ENCODE data around the gene NCAM1.

Gene NCAM1

DNA sequence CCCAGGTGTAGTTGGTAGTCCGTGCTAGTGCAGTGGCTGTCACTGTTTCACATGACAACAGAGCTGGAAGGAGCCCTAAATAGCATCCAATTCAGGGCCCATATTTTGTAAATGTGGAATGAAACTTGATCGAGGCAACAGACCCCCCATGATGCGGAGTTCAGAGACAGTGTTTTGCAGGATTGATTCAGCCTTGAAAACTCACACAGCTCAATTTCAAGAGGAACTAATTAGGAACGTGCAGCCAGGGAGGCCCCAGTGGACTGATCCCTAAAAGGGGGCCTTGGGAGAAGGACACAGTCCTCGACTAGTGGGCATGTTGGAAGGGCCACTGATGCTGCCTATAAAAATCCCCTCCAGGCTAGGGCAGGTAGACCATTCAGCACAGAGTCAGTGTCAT is 292.2 kb downstream of the NCAM1 start:
- no peak for DNase-seq (ENCODE audit: low read depth)

DNA sequence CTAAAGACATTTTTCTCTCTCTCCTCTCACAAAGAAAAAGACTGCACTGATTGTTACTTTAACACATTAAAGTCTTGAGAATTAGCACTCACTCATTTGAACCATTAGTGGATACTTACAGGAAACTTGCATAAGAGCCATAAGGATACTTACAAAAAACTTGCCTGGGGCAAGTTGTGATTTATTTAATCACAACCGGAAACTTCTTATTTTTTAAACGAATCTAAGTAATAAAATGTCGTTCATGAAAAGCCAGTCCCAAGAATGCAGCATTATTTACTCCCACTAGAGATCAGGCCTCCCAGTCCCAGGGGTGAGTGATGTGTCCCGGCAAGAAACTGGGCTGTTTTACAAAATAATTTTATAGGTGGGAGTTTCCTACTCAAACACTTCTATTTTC is 293.9 kb downstream of the NCAM1 start:
- DNase-seq (ENCODE audit: low read depth), result peak; percentile 29

DNA sequence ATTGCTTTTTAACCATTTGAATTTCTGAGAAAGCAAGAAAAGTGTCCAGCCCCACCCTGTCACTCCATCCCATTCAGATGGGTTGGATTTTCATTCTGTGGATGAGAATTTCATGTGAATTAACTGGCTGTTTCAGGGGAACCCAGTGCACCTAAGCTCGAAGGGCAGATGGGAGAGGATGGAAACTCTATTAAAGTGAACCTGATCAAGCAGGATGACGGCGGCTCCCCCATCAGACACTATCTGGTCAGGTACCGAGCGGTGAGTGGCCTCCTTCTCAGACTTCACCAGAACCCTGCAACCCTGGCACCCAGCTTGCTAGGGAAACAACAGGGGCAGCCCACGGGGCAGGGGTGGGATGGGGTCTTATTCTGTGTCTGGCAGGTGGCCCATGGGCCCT is 294.5 kb downstream of the NCAM1 start:
- DNase-seq (ENCODE audit: low read depth), result no peak

DNA sequence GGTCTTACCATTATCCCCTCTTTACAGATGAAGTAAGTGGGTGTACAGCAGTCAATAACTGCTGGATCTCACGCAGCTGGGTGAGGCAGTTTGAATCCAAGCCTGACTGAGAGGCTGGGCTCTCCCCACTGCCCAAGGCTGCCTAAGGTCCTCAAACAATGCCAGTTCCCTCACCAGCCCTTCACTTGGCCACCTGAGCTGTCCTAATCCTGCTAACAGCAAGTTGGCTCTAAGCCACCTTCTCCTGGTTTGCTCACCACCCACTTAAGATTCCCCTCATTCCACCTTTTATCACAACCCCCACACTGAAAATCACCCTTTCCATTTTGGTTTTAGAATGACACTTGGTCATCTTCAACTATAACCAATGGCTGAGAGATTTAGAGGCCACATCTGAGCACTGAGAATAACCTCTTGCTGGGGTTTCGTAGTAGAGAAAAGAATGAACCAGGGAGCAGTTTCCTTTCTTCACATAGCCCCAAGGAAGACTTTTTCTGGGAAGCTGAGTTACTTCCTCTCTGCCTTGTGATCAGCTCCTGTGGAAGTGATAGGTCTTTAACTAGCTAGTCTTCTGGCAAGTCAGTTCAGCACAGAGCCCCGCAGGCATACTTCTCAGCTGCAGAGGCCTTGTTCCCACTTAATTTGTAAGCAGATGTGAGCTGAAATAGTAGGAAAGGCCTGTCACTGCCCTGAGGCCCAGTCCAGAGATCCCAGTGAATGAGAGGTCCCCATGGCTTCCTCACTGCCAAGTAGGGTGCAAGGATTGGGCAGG is 295.4 kb downstream of the NCAM1 start:
- DNase-seq (ENCODE audit: low read depth), result no peak

DNA sequence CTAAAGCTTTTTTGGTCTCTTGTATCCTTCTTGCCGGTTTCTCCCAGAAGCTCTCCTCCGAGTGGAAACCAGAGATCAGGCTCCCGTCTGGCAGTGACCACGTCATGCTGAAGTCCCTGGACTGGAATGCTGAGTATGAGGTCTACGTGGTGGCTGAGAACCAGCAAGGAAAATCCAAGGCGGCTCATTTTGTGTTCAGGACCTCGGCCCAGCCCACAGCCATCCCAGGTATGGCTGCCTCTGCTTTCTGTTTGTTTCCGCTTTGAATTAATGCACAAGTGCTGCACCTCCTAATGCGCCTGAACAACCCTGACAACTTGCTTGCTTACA is 298.8 kb downstream of the NCAM1 start:
- DNase-seq (ENCODE audit: low read depth), result no peak

DNA sequence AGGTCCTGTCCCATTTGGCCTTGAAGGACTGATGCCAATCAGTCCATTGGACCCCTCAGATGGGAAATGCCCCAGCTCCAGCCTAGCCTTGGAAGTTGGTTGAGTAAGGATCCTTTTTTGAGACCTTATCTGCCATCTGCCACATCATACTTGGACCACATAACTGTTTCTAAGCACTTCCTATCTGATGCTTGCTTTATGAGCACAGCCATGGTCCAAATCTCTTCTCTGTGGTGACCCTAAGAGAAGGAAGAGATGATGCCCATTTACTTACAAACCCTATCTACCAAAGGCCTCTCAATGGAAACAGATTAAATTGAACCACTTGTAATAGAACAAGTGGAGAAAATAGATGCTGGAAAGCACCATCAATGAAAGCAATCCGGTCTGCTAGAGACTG is 299.3 kb downstream of the NCAM1 start:
- DNase-seq (ENCODE audit: low read depth), result no peak

DNA sequence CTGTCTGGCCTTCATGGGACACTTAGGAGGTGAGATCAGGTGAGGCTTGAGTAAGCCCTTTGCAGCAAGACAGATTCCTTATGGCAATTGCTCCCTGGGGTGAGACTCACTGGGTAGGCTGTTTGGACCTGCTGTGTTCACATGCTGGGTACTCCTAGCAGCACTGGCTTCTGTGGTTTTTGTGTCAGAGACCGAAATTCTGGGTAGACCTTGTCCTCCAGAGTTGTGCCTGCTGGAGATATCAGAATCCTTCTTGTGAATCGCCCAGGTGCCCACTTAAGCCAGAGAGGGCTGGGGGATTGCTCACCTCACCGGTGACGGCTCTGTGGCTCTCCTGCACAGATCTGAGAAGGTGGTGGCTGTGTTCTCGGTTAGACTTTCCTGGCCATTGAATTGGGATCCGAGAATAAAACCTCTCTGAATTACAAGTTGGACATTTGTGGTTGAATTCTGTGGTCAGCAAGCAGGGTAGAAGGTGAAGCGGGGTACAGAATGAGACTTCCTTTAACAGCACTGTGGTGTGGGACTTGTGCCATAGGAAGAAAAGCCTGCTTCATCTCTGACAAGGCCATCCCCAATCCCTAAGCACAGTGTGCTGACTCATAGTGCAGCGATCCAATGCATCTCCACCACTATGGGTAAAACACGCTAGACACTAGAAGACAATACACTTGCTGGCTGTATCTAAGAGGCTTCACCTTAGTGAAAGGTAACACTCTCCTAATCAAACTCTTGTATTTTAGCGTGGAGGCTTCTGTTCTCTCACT is 300.7 kb downstream of the NCAM1 start:
- DNase-seq (ENCODE audit: low read depth), result no peak

DNA sequence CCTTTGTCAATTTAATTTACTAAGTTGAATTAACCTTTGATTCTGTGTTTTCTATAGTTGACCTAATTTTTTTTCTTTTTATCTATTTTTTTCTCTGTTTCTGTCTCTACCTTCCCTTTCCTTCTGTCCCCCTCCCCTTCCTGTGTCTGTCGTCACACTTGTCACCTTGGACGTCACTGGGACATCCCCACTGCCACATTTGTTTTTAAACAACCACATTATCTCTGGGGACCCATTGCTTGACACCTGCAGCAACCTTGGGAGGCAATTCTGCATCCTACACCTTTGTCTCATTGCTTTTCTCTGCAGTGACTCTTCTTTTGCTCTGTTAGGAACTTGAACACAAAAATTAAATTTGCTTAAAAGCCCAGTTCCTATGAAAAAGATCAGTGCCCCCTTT is 301.4 kb downstream of the NCAM1 start:
- no peak for DNase-seq (ENCODE audit: low read depth)

DNA sequence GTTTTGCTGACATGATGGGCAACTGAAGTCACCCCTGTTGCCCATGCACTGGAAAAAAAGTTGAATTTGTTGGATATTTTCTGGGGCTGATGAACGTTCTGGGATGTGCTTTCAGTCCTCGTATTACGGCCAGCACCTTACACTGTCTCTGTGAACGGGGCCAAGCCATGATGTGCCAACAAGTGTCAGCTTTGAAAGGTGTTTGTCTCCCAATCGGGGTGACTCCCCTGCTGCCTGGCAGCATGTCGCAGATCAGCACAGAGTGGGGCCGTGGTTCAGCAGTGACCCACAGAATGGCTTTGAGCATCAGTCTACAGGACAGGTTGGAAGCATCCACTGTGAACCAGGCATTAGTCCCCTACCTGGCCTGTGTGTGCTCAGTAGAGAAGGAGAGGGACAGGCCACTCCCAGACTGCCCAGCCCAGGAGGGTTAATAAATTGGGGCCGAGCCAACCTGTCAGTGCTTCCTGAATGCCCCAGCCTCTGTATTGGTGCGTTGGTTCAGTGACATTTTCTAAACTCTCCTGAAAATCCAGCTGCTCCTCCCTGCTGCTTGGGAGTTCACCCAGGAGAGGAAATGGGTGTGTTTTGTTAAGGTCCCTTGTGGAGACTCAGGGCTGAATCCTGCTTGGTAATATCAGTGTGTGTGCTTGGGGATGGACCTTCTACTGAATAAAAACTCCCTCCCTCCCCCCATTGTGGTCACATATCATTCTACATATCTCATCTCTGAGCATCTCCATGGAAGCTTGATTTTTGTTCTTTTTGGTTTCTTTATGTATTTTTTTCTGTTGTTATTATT is 302.4 kb downstream of the NCAM1 start:
- DNase-seq (ENCODE audit: low read depth), result no peak

DNA sequence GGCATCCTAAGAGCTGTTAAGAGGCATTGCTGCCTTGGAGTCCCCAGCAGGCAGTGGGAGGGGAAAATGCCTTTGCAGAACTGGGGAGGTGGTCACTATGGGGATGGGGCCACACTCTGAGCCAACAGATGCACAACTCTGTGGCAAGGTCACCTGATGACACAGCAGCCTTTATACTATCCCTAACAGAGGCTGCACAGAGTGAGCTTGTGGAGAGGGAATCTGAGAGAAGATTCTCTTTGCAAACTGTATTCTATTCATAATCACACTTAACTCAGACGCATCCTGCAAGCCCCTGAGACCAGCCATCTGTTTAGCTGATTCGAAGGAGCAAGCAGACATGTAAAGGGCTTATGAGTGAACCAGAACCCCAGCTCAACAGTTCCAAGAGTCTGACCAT is 304.1 kb downstream of the NCAM1 start:
- no peak for DNase-seq (ENCODE audit: low read depth)

DNA sequence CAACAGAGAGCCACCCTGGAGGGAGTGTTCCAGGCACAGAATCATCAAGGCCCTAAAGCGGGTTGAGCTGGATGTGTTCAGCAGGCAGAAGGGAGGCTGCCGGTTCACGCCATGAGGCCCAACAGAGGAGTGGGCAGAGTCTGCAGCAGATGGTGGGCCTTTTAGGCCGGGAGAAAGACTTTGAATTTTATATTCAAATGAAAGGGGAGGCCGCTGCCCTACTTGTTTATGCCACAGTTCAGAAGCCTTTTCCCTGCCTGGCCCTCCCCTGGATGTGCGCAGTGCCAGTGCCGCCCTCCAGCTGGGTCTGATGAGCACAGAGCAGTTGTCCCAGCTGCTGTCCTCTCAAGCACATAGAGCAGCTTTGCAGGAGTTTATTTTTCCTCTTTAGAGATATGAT is 306.3 kb downstream of the NCAM1 start:
- DNase-seq (ENCODE audit: low read depth), result no peak

DNA sequence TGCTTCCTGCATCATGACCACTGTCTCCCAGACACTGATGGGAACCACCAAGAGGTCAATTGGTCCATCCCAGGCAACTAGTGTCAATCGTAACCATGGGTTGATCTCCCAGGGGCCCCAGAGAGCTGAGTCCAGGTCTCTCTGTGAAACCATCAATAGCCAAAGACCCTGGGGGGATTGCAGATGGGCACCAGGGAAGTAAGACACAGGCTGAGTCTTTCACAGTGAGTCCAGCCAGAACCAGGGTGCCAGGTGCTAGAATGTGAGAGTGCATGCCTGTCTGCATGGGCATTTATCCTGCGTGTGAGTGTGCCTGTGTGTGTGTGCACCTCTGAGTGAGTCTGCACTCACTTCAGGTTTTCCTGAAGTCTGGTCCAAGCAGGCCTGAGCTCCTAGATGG is 307.9 kb downstream of the NCAM1 start:
- no peak for DNase-seq (ENCODE audit: low read depth)

DNA sequence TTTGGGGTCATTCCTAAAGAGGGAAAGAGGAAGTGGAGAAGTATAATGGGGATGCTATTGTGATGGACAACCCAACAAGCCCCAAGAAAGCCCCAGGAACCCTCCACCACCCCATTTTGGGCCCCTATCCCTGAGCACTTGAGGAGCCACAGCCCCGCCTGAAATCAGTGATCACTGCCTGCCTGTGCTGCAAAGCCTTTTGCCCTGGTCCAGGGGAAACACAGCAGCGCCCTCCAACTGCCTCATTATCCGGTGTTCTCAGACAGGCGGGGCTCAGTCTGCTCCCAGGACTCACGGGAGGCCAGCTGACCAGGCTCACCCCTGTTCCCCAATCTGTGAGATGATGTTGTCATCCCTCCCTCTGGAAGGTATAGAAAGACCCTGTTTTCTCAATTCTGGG is 308.4 kb downstream of the NCAM1 start:
- DNase-seq (ENCODE audit: low read depth), result no peak

DNA sequence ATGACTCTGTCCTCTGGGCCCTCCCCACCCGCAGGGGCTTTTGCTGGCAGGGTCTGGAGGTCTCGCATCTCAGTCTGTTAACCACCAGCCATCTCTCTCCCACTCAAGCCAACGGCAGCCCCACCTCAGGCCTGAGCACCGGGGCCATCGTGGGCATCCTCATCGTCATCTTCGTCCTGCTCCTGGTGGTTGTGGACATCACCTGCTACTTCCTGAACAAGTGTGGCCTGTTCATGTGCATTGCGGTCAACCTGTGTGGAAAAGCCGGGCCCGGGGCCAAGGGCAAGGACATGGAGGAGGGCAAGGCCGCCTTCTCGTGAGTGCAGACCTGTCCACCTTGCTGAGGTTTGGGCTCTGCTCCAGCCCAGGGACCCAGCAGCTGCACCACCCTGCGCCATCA is 308.9 kb downstream of the NCAM1 start:
- DNase-seq (ENCODE audit: low read depth), result no peak

DNA sequence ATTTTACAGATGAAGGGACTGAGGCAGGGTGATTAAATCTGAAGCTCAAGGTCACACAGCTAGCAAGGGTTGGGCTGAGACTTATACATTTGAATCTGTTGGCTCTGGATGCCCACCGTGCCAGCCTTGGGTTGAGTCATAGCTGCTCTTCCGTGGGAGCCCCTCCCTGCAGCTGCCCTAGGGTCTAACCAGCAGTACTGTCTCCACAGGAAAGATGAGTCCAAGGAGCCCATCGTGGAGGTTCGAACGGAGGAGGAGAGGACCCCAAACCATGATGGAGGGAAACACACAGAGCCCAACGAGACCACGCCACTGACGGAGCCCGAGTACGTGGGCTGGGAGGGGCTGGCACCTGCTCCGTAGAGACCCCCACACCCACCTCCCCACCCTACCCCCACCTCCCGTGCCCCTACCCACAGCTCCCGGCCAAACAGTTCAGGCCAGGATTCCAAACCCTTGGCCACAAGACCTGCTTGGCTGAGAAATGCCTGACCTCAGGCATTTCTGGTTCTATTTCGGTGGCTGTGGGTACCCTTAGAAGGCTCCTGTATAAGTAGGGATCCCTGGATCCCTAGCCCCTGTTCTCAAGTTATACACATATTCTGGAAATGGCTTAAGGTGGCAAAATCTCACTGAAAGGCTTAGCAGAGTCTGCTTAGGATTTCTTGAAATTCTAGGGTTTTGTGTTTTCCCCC is 310.5 kb downstream of the NCAM1 start:
- DNase-seq (ENCODE audit: low read depth), result no peak

DNA sequence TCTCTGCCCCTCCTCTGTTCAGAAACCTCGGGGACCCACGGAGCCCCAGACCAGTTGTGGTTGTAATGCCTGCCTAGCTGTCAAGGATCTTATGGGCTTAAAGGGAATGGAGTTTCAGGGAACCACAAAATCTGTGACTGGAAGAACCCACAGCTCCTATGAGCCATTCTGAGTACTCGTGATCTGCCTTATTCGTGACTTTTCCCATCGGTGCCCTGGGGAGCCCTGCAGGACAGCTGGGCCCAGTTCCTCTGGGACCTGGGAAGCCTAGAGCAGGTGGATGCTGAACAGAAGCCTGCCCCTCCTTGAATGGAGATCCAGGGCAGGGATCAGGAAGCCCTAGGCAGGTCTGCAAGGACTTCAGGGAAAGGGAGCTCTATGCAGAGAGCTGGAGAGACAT is 311.1 kb downstream of the NCAM1 start:
- no peak for DNase-seq (ENCODE audit: low read depth)

DNA sequence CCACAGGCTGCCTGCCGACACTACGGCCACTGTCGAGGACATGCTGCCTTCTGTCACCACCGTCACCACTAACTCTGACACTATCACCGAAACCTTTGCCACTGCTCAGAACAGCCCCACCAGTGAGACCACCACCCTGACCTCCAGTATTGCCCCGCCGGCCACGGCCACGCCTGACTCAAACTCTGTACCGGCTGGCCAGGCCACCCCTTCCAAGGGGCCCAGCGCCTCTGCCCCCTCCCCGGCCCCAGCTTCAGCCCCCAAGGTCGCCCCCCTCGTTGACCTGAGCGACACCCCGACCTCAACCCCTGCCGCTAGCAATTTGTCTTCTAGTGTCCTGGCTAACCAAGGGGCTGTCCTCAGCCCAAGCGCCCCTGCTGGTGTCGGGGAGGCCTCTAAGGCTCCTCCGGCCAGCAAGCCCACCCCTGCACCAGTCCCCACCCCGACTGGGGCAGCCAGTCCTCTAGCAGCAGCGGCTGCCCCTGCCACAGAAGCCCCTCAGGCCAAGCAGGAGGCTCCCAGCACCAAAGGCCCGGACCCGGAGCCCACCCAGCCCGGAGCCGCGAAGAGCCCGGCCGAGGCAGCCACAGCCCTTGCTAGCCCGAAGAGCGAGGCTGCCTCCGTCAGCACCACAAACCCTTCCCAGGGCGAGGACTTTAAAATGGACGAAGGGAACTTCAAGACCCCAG is 311.9 kb downstream of the NCAM1 start:
- no peak for DNase-seq (ENCODE audit: low read depth)

DNA sequence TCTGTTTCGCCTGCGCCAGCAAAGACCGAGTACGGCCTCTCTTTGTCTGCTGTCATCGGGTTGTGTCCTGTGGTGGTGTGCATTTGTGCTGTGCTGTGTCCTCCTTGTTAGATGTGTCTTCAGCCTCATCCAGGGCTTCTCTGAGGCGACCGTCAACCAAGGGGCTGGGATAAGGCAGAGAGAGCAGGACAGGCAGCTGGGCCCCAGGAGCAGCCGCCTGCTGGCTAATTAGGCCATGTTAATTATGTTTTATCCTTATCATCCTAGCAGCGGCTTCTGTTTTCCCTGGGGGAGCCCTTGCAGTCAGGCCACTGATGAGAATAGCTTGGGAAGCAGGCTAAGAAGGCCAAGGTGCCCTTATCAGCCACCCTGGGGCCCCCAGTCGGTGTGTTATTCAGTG is 312.5 kb downstream of the NCAM1 start:
- no peak for DNase-seq (ENCODE audit: low read depth)

DNA sequence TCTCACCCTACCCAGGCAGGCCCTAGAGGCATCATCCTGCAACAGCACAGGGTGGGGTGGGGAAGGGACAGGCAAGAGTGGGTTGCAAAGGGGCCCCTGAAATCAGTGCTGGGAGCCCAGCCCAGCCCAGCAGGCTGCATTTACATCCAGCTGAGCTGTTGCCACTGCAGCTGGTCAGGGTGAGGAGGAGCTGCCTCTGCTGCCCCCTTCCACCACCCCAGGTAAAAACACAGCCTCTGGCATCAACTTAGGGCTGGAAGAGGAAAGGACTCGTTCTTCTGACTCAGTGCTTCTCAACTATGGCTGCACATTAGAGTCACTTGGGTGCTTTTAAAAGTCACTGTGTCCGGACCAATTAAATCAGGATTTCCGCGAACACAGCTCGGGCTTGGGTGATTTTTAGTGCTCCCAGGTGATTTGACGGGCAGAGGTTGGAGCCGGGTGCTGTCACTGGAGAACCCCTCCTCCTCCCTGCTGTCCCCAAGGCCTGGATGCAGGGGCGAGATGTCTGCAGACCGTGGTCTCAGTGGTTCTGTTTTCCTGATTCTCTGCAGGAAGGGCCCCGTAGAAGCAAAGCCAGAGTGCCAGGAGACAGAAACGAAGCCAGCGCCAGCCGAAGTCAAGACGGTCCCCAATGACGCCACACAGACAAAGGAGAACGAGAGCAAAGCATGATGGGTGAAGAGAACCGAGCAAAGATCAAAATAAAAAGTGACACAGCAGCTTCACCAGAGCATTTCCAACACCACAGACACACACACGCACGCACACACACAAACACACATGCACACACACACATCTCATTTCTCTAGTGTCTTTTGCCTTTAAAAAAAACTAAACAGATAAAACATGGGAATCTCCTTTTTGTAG is 313.7 kb downstream of the NCAM1 start:
- no peak for DNase-seq (ENCODE audit: low read depth)

DNA sequence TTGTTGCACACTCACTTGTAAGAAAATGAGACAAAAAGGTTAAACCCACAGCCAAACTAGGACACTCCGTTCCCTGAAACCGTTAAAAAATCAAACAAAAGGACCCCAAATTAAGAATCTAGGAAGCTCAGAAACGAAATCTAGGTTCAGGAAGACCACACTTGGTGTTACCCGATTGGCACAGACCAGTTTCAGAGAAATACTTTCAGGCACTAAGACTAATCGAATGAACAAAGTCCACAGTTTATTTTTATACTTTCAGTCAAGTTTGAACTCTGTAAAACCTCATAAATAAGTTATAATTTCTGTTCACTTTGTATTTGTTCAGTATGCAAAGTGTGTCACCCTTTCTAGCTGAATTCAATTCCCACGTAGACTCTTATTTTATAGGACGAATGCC is 314.4 kb downstream of the NCAM1 start:
- DNase-seq (ENCODE audit: low read depth), result no peak

DNA sequence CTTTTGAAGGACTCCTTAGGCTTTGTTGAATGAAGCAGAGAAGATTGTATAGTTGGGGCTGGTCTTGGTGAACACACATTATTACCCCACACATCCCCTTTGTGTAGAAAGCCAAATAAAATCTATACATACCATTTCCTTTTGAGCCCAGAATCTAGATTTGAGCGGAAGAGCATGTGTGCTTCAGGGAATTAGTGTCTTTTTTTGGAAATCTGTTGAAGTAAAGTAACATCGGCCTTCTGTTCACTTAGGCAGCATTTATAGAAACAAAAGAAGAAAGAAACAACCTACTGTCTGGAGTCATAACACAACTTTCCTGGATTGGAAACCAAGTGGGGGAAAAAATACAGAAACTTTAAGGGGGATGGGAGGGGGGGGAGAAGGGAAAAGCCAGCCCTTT is 315.2 kb downstream of the NCAM1 start:
- DNase-seq (ENCODE audit: low read depth), result no peak
